RWPE1 (cell line): ENCODE results near the gene MTMR3.
"Not testable (repeated sequence)": the region's sequence is repeated elsewhere in the genome, so short reads cannot be mapped to it uniquely, and the experiment has no call there.

Source experiments
- CTCF ChIA-PET: fragments of 350-600 bp; sonication (Branson Sonifier 250); formaldehyde crosslinking; extraction: SDS; loops from one replicate; lab custom pipeline; 2021; lab: Yijun Ruan, JAX
- POLR2A ChIA-PET: fragments of 400-600 bp; formaldehyde crosslinking; extraction: SDS; loops from one replicate; lab custom pipeline; 2020; ENCODE audit warnings: antibody characterized with exemption; ENCODE audit not compliant: low non-redundant PET; lab: Yijun Ruan, JAX
- DNase-seq: peaks from one replicate; pipeline ENCODE4 v3.0.0; 2012; ENCODE audit warnings: low spot score
- H3K27ac ChIP-seq: fragments of 450-650 bp; 2 replicates; pipeline ENCODE4 v1.5.1; 2017
- CTCF ChIP-seq: fragments of 450-650 bp; conservative IDR thresholded peaks from 2 replicates; pipeline ENCODE4 v1.5.1; 2017; ENCODE audit warnings: low read depth, mild to moderate bottlenecking

Gene MTMR3

GRCh38 chr22:30054067-30054763, 171.2 kb downstream of the MTMR3 start:
- ChIA-PET POLR2A (no interaction called here), CTCF (interaction anchor here (0.6 to 1.1 kb wide), 2 partner anchors 25 to 1063 kb away, joined by 3 to 4 read pairs; no protein-coding TSS in a partner anchor)
- TF ChIP-seq CTCF: no peak
- H3K27ac ChIP-seq: no peak overlapping the region
- no peak for DNase-seq

GRCh38 chr22:30054764-30055069, 171.7 kb downstream of the MTMR3 start:
- CTCF ChIA-PET: interaction anchor here (0.6 to 1.1 kb wide), 2 partner anchors 25 to 1063 kb away, joined by 3 to 4 read pairs; no protein-coding TSS in a partner anchor
- DNase-seq: no peak
- TF ChIP-seq CTCF: no peak
- no peak overlapping the region for H3K27ac ChIP-seq
- POLR2A ChIA-PET: no interaction called here

GRCh38 chr22:30056015-30056414, 173.0 kb downstream of the MTMR3 start:
- H3K27ac ChIP-seq: no peak overlapping the region
- POLR2A ChIA-PET: no interaction called here
- no peak for TF ChIP-seq CTCF
- DNase-seq: no peak
- CTCF ChIA-PET: no interaction called here

- ChIA-PET CTCF (interaction anchor here (0.6 kb wide), 1 partner anchor 12 kb away, joined by 4 read pairs; no protein-coding TSS in a partner anchor), POLR2A (no interaction called here)
These were observed 174.4 kb downstream of the MTMR3 start for GRCh38 chr22:30057375-30057774.

GRCh38 chr22:30059346-30060020, 176.5 kb downstream of the MTMR3 start:
- H3K27ac ChIP-seq, POLR2A ChIA-PET, DNase-seq: not testable (repeated sequence)
- CTCF ChIA-PET: interaction anchor here (0.7 kb wide), 1 partner anchor 268 kb away, joined by 3 read pairs; no protein-coding TSS in a partner anchor

More at GRCh38 chr22:30057375-30057774, 174.4 kb downstream of the MTMR3 start:
- no peak for TF ChIP-seq CTCF
- H3K27ac ChIP-seq: no peak overlapping the region
- no peak for DNase-seq

- H3K27ac ChIP-seq, CTCF ChIA-PET, DNase-seq, POLR2A ChIA-PET: not testable (repeated sequence)
These were observed 178.1 kb downstream of the MTMR3 start for GRCh38 chr22:30061094-30061493.

GRCh38 chr22:30062259-30062658, 179.3 kb downstream of the MTMR3 start:
- DNase-seq: no peak
- no peak for TF ChIP-seq CTCF
- H3K27ac ChIP-seq: no peak overlapping the region
- POLR2A ChIA-PET: no interaction called here
- CTCF ChIA-PET: no interaction called here
